ENCODE results near the gene DDX51.

Gene DDX51

GRCh38 chr12:132123970-132124765 is 20.0 kb downstream of the DDX51 start:
- no peak overlapping the region for H3K4me3 Mint-ChIP-seq
- no peaks in the 10 kb centered on the region for H3K4me1 Mint-ChIP-seq
- H3K27ac Mint-ChIP-seq: no peak overlapping the region
- peaks cover 30% of the 10 kb centered on the region for H3K9me3 Mint-ChIP-seq
- peaks cover 75% of the 10 kb centered on the region for H3K36me3 Mint-ChIP-seq (ENCODE audit: low read depth)
- no peak for DNase-seq
- no peaks in the 10 kb centered on the region for H3K27me3 Mint-ChIP-seq (ENCODE audit: low read depth, poor library complexity)
- no peak for TF ChIP-seq CTCF (IDR thresholded peaks at IDR 0.05)

DNA sequence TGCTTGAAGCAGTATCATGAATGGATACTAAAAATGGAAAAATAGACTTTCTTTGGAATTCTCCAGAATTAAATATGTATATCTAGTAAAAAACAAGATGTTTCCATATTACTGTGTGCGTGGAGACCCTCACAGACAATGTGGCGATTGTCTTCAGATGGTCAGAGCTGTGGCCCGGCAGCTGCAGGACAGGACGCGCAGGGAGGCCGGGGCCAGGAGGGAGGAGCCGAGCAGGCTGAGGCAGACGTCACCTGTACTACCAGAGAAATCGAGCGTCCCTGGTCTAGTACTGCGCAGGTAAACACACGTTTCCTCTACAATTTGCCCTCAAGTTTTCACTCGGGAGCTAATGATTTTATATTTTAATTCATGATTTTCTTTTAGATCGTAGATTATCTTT is 22.8 kb downstream of the DDX51 start:
- no peak for TF ChIP-seq CTCF (IDR thresholded peaks at IDR 0.05)
- no peak overlapping the region for H3K27ac Mint-ChIP-seq
- no peak overlapping the region for H3K4me3 Mint-ChIP-seq
- no peak for DNase-seq
- H3K9me3 Mint-ChIP-seq: peaks cover 7% of the 10 kb centered on the region
- no peaks in the 10 kb centered on the region for H3K4me1 Mint-ChIP-seq
- H3K27me3 Mint-ChIP-seq (ENCODE audit: low read depth, poor library complexity): no peaks in the 10 kb centered on the region
- peaks cover 50% of the 10 kb centered on the region for H3K36me3 Mint-ChIP-seq (ENCODE audit: low read depth)

GRCh38 chr12:132118876-132119275 is 25.2 kb downstream of the DDX51 start:
- no peak for DNase-seq
- Mint-ChIP-seq H3K4me3 (no peak overlapping the region), H3K27me3 (ENCODE audit: low read depth, poor library complexity) (no peaks in the 10 kb centered on the region), H3K36me3 (ENCODE audit: low read depth) (peaks cover 39% of the 10 kb centered on the region), H3K4me1 (no peaks in the 10 kb centered on the region), H3K9me3 (no peaks in the 10 kb centered on the region), H3K27ac (no peak overlapping the region)
- no peak for TF ChIP-seq CTCF (IDR thresholded peaks at IDR 0.05)

DNA sequence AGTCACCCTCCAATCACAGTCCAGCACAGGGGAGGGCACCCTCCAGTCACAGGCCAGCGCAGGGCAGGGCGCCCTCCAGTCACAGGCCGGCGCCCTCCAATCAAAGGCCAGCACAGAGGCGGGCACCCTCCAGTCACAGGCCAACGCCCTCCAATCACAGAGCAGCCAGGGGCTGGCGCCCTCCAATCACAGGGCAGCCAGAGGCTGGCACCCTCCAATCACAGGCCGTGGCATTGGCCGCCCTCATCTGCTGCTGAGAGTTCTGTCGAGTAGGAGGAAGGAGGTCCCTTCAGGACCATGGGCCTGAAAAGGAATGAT is 26.6 kb downstream of the DDX51 start:
- Mint-ChIP-seq H3K27me3 (ENCODE audit: low read depth, poor library complexity) (no peaks in the 10 kb centered on the region), H3K4me3 (no peak overlapping the region), H3K36me3 (ENCODE audit: low read depth) (peaks cover 32% of the 10 kb centered on the region), H3K4me1 (no peaks in the 10 kb centered on the region), H3K9me3 (no peaks in the 10 kb centered on the region), H3K27ac (no peak overlapping the region)
- no peak for TF ChIP-seq CTCF (IDR thresholded peaks at IDR 0.05)
- DNase-seq: no peak

- H3K36me3 Mint-ChIP-seq (ENCODE audit: low read depth): peaks cover 26% of the 10 kb centered on the region
- no peak overlapping the region for H3K4me3 Mint-ChIP-seq
- no peaks in the 10 kb centered on the region for H3K4me1 Mint-ChIP-seq
- DNase-seq: no peak
- no peaks in the 10 kb centered on the region for H3K27me3 Mint-ChIP-seq (ENCODE audit: low read depth, poor library complexity)
- H3K27ac Mint-ChIP-seq: no peak overlapping the region
- no peak for TF ChIP-seq CTCF (IDR thresholded peaks at IDR 0.05)
- no peaks in the 10 kb centered on the region for H3K9me3 Mint-ChIP-seq
These were observed 27.2 kb downstream of the DDX51 start for GRCh38 chr12:132116709-132117557.

Data from nephron progenitor cell (in vitro differentiated cells).